GM19023 (cell line): ENCODE measurements around the gene ABCC1.
"Not testable (repeated sequence)": the region's sequence is repeated elsewhere in the genome, so short reads cannot be mapped to it uniquely, and the experiment has no call there.

Experiments used
- ATAC-seq: cut with Tn5 transposase; IDR thresholded peaks from one replicate; pipeline ENCODE4 v1.9.1; 2021; ENCODE audit warnings: mild to moderate bottlenecking, moderate library complexity; ENCODE audit not compliant: unreplicated experiment

Gene ABCC1

DNA sequence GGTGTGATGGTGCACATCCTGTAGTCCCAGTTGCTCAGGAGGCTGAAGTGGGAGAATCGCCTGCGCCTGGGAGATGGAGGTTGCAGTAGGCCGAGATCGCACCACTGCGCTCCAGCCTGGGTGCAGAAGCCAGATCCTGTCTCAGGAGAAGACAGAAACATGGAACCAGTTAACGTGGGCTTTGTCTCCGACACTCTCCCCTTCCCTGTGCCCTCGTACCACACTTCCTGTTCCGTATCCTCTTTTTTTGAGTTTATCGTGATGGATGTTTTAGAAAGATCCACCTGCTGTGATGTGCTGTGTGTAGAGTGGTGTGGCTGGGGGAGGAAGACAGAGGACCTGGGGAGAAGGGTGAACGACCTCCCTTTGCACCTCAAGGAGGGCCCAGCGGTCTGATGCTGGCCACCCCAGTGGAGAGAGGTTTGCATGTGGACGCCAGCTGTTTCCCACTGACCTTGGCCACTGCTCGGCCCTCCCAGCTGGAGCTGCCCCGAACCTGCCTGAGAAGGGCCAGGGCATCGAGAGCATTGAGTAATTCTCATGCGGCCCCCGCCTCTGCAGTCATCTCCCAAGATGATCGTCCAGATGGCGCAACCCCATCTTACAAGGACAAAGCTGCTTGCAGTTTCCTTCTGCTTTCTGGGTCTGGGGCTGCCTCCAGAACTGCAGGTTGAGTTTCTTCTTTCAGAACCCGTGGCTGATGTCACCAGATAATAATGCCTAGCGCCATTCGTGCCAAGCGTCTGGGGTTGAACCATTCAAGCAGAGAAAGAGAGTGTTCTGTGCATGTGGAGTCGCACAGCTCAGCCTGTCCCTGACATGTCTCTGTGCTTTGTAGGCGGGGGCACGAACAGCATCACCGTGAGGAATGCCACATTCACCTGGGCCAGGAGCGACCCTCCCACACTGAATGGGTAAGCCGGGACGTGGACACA, 126.3 kb downstream of the ABCC1 start:
- no peak for ATAC-seq

DNA sequence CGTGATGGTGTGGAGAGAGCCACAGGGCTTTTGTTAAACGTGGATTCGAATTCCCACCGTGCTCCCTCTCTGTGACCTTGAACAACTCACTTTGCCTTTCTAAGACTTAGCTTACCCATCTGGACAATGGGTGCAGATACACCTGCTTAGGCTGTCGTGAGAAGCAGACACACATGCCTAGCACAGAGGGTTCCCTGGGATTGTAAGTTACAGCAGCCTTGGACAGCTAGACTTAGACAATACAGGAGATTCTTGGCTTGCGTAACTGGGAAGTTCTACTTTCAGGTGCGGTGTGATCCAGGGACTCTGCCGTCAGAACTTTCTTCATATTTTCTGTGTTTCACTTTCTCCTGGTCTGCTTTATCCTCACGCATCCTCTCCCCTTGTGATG, 127.0 kb downstream of the ABCC1 start:
- ATAC-seq = no peak

DNA sequence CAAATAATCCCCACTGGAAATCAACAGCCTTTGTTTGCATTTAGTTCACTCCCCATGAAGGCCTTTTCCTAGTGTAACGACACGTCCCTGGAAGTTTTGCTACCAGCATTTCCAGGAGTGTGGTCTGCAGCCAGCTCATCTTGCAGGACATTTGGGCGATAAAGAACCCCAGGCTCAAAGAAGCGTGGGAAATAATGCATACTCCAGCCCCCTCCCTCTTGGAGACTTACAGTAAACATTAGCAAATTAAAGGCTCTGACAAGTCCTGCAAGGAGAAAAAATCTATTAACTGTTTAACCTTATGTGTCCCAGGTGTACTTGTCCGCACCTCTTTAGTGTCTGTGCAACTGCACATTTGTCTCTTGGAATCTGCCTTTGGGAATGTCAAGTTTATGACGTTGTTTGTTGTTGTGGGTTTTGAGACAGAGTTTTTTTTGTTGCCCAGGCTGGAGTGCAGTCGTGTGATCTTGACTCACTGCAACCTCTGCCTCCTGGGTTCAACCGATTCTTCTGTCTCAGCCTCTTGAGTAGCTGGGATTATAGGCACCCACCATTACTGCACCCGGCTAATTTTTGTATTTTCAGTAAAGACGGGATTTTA, 131.1 kb downstream of the ABCC1 start:
- no peak for ATAC-seq

DNA sequence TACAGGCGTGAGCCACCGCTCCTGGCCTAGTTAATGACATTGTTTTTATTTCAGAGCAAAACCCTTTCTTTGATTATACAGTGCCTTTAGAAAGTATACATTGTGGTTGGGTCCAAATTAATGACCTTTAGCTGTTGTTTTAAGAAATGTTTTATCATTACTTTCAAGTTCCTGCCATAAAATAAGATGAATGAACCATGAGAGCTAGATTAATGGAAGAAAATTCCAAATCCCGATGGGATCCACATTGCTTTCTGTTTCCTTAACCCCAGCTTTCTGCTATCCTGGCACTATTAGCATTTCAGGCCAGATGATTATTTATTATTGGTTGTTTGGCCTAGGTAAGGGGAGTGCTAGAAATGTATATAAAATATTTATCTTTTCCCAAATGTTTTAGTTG, 131.7 kb downstream of the ABCC1 start:
- ATAC-seq = no peak

DNA sequence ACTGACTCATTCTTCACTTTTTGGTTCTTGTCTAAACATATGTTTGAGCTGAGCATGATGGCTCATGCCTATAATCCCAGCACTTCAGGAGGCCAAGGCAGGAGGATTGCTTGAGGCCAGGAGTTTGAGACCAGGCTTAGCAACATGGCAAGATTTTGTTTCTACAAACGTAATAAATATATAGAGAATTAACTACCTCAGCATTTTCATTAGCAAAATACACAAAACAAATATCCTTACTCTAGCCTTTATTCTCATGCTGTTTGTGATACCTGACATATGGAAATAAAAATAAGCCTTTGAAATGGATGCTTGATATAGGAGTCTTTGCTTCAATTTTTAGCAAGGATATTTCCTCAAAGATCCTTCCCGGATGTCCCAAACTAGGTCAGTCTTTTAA, 132.8 kb downstream of the ABCC1 start:
- no peak for ATAC-seq

DNA sequence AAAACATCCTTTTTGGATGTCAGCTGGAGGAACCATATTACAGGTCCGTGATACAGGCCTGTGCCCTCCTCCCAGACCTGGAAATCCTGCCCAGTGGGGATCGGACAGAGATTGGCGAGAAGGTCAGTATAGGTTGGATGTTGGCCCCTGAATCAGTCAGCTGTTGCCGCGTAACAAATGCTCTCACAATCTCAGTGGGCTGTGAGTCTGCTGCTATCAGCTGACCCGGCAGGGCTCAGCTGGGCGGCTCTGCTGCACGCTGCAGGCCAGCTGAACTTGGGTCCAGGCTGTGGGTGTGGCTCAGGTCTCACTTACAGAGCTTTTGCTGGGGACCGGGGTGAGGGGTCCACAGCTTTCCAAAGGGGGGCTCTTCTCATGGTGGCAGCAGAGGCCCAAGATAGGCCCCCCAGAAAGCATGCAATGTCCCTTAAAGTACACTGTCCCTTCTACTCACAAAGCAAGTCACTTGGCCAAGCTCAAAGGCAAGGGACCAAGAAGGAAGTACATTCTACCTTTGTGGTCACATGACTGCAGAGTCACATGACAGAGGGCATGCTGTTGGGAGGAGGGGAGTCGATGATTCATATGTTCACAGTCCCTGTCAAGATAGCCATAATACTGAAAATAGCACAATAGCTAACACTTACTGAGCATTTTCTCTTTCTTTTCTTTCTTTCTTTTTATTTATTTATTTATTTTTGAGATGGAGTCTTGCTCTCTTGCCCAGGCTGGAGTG, 134.2 kb downstream of the ABCC1 start:
- ATAC-seq = no peak

DNA sequence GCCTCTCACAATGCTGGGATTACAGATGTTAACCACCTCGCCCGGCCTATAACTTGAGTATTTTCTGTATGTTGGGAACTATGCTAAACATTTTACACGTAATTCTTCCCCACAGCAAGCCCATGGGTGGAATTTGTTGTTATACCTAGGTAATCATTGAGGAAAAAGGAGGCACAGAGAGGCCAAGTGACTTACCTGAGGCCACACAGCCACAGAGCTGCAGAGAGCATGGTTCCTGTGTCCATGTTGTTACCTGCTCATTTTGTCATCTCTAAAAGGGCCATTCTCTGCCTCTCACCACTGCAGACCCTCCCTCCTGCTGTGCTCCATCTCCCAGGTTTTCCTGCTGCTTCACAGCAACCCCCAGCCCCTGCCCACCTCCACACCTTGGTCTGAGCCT, 135.5 kb downstream of the ABCC1 start:
- no peak for ATAC-seq

DNA sequence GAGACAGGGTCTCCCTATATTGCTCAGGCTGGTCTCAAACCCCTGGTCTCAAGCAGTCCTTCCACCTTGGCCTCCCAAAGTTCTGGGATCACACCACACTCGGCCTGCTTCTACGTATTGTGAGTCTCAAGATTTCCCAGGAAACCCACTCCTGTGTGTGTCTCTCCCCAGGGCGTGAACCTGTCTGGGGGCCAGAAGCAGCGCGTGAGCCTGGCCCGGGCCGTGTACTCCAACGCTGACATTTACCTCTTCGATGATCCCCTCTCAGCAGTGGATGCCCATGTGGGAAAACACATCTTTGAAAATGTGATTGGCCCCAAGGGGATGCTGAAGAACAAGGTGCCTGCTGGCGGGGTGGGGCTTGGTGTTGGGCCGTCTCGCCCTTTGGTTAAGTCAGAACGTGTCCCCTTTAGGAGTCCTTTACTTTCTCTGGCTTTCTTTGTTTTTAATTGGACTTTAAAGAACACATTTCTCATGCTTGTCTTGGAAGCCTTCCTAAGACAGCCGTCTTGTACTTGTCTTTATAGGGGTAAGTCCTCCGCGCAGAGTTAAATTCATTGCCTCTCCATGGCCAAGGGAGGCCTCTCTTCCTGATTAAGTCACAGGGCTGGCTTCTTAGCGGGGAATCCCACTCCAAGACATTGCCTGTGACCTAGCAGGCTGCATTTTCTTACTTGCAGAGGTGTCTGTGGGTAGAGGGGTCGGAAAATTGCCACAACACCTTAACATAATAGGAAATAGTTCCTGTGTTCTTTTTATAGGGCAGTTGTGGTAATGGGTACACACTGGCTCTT, 137.4 kb downstream of the ABCC1 start:
- no peak for ATAC-seq

DNA sequence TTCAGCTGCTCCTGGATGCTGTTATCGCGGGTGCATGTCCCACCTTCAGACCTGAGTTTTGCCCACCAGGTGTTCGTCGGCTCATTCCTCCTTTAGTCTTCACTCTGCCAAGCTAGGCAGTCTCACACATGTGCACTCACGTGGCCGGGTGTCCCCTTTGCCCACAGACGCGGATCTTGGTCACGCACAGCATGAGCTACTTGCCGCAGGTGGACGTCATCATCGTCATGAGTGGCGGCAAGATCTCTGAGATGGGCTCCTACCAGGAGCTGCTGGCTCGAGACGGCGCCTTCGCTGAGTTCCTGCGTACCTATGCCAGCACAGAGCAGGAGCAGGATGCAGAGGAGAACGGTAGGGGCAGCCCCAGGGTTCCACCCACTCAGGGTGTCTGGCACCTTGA, 140.8 kb downstream of the ABCC1 start:
- ATAC-seq = no peak

DNA sequence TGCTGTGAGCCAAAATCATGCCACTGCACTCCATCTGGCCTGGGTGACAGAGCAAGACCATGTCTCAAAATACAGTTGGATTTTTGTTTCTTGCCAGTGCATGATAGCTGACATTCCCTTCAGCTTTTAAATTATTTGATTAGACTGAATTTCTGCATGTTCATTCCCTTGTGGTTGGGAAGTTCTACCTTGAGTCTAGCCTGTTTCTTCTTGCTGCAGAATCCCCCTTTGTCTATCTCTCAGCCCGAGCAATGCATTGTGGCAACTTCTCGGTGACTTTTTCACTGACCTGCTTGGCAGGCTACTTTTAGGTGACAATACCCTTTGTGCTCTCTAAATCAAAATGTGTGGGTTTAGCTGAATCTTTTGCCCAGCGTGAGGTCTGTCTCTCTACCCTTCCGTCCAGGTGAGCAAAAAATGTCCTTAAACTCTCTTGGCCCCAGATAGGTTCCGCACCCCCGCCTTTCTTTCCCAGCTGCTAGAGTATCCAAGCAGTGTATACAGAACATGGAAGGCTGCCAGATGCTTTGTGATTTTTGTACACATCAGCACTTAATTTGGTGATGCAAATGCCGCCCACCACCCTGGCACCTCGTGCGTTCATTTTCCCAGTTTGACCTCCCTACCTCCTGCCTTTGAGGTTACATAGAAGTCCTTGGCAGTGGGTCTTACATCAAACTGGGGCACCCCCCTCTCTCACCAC, 143.7 kb downstream of the ABCC1 start:
- no peak for ATAC-seq

DNA sequence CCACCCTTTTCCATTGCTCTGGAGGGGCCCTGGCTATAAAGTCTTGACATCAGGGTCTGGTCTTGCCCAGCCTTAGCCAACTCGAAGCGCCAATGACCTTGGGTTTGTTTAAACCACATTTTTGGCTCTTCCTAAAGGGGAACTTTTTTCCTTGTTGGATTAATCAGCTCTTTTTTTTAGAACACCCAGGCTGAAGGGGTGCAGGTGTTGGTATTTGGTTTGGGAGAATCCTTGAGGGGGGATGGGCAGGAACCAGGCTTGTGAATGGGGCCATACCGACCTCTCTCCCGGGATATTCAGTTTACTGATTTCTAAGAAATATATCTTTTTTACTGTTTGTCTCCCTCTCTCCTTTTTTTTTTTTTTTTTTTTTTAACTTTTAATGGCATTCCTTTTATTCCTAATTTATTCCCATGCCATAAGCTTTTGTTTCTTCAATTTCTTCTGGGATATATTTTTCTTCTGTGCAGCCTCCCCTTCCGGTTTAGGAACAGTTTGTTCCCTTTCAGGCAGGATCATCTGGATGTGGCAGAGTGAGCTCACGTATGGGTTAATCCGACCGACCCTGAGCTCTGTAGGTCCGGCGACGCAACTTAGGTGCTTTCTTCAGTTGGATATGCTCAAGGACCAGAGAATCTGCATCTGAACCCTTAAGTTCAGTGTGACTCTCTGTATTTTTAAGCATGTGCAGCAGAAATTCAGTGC, 144.4 kb downstream of the ABCC1 start:
- ATAC-seq = no peak

DNA sequence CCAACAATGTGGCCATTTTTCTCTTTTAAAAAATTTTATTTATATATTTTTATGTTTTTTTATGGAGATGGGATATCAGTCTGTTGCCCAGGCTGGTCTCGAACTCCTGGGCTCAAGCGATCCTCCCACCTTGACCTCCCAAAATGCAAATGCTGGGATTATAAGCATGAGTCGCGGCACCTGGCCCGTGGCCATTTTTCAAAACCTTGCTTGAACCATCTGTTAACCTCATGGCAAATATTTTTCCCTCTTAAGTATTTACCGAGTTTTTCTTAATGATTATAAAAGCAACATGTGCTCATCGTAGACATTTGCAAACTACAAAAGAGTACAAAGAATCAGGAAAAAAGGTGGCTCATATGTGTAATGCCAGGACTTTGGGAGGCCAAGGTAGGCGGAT, 146.2 kb downstream of the ABCC1 start:
- ATAC-seq = no peak

DNA sequence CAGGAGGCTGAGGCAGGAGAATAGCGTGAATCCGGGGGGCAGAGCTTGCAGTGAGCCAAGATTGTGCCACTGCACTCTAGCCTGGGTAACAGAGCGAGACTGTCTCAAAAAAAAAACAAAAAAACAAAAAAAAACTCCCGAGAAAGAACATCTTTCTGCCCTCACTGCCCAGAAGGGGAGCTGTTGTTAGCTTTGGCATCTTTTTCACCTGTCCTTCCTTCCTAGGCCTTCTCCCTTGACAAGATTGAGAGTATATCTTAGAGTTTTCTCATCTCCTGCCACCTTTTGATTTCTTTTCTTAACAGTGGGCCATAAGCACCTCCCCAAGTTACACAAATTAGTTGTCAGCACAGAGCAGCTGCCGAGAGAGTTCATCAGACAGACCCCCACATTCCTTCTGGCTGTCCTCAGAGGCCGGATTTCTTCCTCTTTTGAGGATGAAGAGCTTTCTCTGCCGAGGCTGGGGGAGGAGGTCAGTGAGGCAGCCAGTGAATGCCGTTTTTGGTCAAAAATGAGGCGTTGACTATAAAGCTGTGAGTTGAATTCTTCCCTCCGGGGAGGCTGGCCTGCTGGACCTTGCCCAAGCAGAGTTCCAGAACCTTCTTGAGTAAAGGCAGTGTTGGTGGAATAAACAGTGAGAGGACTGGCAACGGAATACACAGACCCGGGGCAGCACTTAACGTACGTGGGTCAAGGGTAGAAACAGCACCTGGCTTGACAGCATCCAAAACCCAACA, 146.9 kb downstream of the ABCC1 start:
- no peak for ATAC-seq

DNA sequence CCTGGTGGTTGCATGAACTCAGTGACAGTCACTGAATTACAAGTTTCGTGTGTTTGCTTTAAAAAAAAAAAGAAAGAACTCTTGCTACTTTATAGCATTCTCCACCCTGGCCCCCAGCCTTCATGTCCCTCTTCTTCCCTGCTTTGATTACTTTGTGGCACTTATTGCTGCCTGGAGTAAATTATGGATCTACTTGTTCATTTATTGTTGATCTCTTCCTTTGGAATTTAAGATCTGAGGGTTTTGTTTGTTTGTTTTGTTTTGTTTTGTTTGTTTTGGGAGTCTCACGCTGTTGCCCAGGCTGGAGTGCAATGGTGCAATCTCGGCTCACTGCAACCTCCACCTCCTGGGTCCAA, 147.4 kb downstream of the ABCC1 start:
- no peak for ATAC-seq

DNA sequence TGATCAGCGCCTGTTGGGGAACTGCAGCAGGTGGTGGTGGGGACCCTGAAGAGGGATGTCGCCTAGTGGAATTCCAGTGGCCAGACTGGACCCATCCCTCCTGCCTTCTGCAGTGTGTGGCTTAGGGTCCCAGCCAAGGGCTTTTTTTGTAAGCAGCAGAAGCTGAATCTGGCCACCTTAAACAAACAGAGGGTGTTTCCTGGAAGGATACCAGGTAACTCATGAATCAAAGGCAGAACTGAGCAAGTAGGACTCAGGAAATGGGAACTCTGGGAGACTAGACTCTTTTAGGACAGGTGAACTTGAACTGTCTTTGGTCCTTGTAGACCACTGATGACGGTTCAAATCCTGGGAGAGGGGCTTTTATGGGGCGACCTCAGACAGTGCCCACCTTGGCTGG, 149.9 kb downstream of the ABCC1 start:
- ATAC-seq = no peak

DNA sequence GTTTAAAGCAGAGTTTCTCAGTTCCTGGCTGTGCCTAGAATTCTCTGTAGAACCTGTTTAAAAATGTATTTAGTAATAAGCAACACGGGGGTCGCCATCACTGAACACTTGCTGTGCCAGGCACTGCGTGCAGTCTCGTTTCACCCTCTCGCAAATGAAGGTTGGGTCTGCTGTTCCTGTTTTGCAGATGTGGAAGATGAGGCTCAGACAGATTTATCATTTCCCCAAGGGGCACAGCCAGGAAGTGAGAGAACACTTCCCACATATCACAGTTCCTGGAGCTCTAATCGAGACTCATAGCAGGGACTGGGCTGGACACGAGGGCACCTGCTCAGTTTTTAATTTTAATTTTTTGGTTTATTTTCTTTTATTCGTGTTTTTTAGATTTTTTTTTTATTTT, 151.2 kb downstream of the ABCC1 start:
- no peak for ATAC-seq

DNA sequence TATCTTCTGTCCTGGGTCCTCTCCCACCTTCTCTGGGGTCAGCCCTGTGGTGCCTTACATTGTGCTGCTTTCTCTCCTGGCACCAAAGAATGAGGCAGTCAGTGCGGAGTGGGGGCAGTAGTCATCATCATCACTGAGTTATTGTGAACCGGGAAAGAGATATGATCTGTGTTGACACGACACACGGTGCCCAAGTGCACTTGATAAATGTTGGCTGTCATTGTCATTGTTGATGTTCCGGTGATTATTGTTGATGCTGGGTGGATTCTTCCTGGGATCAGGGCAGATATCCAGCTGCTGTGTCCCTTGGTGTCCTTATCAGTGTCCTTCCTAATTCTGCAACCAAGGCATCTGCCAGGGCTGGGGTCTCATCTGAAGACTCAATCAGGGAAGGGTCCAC, 152.2 kb downstream of the ABCC1 start:
- no peak for ATAC-seq

DNA sequence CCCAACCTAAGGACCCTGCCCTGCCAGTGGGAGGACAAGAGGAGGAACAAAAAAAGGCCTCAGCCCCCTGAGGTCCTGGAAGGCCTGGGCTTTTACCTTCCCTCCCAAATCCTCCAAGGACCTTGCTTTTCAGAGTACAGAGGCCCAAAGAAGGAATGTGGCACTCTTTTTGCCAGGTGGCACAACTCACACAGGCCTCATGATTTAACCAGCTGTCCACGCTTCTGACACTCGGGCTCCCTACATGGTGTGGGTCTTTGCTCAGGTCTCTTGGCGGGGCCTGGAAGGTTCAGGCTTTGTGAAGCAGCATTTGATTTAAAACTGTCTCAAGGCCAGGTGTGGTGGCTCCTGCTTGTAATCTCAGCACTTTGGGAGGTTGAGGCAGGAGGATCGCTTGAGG, 153.3 kb downstream of the ABCC1 start:
- ATAC-seq = no peak

DNA sequence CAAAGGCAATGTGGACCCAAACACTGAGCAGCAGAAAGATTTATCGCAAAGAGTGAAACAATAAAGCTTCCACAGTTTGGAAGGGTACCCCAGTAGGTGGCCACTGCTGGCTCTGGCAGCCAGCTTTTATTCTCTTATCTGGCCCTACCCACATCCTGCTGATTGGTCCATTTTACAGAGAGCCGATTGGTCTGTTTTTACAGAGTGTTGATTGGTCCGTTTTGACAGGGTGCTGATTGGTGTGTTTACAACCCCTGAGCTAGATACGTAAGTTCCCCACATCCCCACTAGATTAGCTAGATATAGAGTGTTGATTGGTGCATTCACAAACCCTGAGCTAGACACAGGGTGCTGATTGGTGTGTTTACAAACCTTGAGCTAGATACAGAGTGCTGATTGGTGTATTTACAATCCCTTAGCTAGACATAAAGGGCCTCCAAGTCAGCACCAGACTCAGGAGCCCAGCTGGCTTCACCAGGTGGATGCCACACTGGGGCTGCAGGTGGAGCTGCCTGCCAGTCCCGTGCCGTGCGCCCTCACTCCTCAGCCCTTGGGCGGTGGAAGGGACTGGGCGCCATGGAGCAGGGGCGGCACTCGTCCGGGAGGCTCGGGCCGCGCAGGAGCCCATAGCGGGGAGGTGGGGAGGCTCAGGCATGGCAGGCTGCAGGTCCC, 154.9 kb downstream of the ABCC1 start:
- ATAC-seq = not testable (repeated sequence)
